Measurements from ENCODE around the gene LAG3. TPM values are rescaled to one million over a fixed set of nuclear protein-coding genes. Genes with fewer than 3 reads are reported as not detected.

LAG3 gene
- total RNA-seq, 2 experiments from 2014 or later = 46.6 to 52.1 TPM

DNA sequence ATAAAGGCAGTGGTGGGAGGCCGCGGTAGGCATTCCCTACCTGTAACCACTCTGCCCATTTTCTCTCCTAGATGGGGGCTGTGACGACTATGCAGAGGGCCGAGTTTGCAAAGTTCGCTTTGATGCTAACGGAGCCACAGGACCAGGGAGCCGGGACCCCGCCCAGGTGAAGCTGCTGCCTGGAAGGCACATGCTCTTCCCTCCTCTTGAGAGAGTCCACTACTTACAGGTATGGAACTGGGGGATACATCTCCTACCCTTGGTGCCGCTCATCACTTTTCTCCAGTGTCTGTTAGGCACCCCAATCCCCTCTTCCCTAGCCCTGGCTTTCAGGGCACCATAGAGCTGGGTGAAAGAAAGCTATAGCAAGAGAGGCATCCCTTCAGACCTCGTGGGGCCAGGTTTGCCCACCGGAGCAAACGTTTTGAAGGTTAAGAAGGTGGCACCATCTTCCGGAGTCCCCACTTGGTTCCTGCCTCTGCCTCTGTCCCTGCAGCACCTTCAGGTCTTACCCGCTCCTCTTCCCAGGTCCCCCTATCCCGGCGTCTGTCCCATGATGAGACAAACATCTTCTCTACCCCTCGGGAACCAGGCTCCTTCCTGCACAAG is 53.9 kb downstream of the LAG3 start:
- H3K27ac Mint-ChIP-seq = no peak overlapping the region
- DNase-seq (peak; percentile 30), ATAC-seq (ENCODE audit: low read depth) (no peak)
- no peaks in the 10 kb centered on the region for H3K9me3 Mint-ChIP-seq
- H3K27me3 Mint-ChIP-seq = peaks cover 73% of the 10 kb centered on the region
- H3K4me1 Mint-ChIP-seq = peaks cover 20% of the 10 kb centered on the region
- H3K36me3 Mint-ChIP-seq = no peaks in the 10 kb centered on the region
- H3K4me3 Mint-ChIP-seq = no peak overlapping the region
- POLR2A ChIA-PET = interaction anchor here (1.4 kb wide), 1 partner anchor 73 kb away, joined by 5 read pairs; the partner anchor contains the start of gene MLF2

- Mint-ChIP-seq H3K4me1 (peaks cover 17% of the 10 kb centered on the region), H3K27me3 (peaks cover 73% of the 10 kb centered on the region), H3K27ac (no peak overlapping the region), H3K4me3 (peak overlapping the region; percentile 58), H3K9me3 (no peaks in the 10 kb centered on the region), H3K36me3 (no peaks in the 10 kb centered on the region)
- POLR2A ChIA-PET = interaction anchor here (1.4 kb wide), 1 partner anchor 74 kb away, joined by 5 read pairs; the partner anchor contains the start of gene MLF2
- ATAC-seq (ENCODE audit: low read depth) (no peak), DNase-seq (peak; percentile 32)
These were observed 54.6 kb downstream of the LAG3 start for GRCh38 chr12:6826734-6827436.

DNA sequence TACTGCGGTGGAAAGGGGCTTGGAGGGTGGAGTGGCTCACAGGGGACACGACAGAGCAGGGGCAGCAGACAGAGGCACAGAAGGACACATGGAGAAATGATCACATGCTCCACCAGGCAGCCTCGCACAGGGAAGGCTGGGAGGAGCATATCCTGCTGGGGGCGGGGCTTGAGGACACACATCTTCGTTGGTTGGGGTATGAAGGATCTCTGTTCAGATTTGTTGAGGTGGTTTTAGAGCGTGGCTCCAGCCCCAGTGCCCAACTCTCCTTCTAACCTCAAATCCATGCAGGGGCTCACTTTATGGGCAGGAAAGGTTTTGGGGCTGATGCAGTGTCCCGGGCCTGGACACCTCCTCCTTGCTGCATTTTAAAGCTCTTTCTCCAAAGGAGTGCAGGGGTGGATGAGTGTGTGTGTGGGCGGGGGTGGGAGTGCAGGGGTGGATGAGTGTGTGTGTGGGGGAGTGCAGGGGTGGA is 55.2 kb downstream of the LAG3 start:
- Mint-ChIP-seq H3K9me3 (no peaks in the 10 kb centered on the region), H3K27ac (no peak overlapping the region), H3K4me1 (peaks cover 15% of the 10 kb centered on the region), H3K36me3 (no peaks in the 10 kb centered on the region), H3K27me3 (peaks cover 71% of the 10 kb centered on the region), H3K4me3 (peak overlapping the region; percentile 58)
- DNase-seq = peak; percentile 54
- no peak for ATAC-seq (ENCODE audit: low read depth)
- POLR2A ChIA-PET = interaction anchor here (1.7 kb wide), 1 partner anchor 24 kb away, joined by 5 read pairs; the partner anchor contains the start of gene CDCA3

Other genes with a start within 250 kb of the LAG3 start
- 1,000 to 10,000 TPM; 4,618 to 4,824 TPM for gene GAPDH, start 238.0 kb upstream of the LAG3 start, total RNA-seq
- 10 to 100 TPM; 35.8 to 37.5 TPM for gene IFFO1, start 216.5 kb upstream of the LAG3 start, total RNA-seq
- gene NOP2, start 204.2 kb upstream of the LAG3 start, total RNA-seq = 10 to 100 TPM; 76.1 to 78.6 TPM
- gene CHD4, start 165.1 kb upstream of the LAG3 start, total RNA-seq = 100 to 1,000 TPM; 273 to 277 TPM
- 10 to 100 TPM; 19.4 to 20.9 TPM for gene LPAR5, start 136.6 kb upstream of the LAG3 start, total RNA-seq
- gene ACRBP, start 125.1 kb upstream of the LAG3 start, total RNA-seq = 1 to 10 TPM; 8.0 to 8.8 TPM
- 10 to 100 TPM; 46.9 to 49.3 TPM for gene ING4, start 109.4 kb upstream of the LAG3 start, total RNA-seq
- gene ZNF384, start 83.1 kb upstream of the LAG3 start, total RNA-seq = 10 to 100 TPM; 79.5 to 88.2 TPM
- gene PIANP, start 71.7 kb upstream of the LAG3 start, total RNA-seq = 1 to 10 TPM in 1 of 2 experiments, under 1 TPM in 1; 0.75 to 1.1 TPM
- gene COPS7A, start 48.5 kb upstream of the LAG3 start, total RNA-seq = 10 to 100 TPM; 29.8 to 35.6 TPM
- 100 to 1,000 TPM; 108 to 118 TPM for gene MLF2, start 19.4 kb upstream of the LAG3 start, total RNA-seq
- gene PTMS, start 6.2 kb upstream of the LAG3 start, total RNA-seq = 10 to 100 TPM; 36.2 to 43.5 TPM
- gene CD4, start 17.0 kb downstream of the LAG3 start, total RNA-seq = 1 to 10 TPM; 2.6 to 3.0 TPM
- under 1 TPM; 0.30 to 0.51 TPM for gene GPR162, start 49.3 kb downstream of the LAG3 start, total RNA-seq
- gene P3H3, start 55.9 kb downstream of the LAG3 start, total RNA-seq = 1 to 10 TPM; 6.3 to 7.0 TPM
- gene GNB3, start 68.4 kb downstream of the LAG3 start, total RNA-seq = 1 to 10 TPM; 2.6 to 3.1 TPM
- 10 to 100 TPM; 76.7 to 85.2 TPM for gene CDCA3, start 78.8 kb downstream of the LAG3 start, total RNA-seq
- gene USP5, start 79.6 kb downstream of the LAG3 start, total RNA-seq = 10 to 100 TPM; 84.8 to 95.4 TPM
- 1,000 to 10,000 TPM; 1,129 to 1,200 TPM for gene TPI1, start 95.0 kb downstream of the LAG3 start, total RNA-seq
- gene SPSB2, start 100.8 kb downstream of the LAG3 start, total RNA-seq = 10 to 100 TPM; 16.4 to 17.0 TPM
- gene LRRC23, start 132.3 kb downstream of the LAG3 start, total RNA-seq = 1 to 10 TPM; 8.1 to 8.3 TPM
- gene ENO2, start 142.1 kb downstream of the LAG3 start, total RNA-seq = 100 to 1,000 TPM; 231 to 242 TPM
- gene ATN1, start 155.4 kb downstream of the LAG3 start, total RNA-seq = 10 to 100 TPM; 31.0 to 31.3 TPM
- not detected for gene RNU7-1, start 171.3 kb downstream of the LAG3 start, total RNA-seq
- gene C12orf57, start 171.5 kb downstream of the LAG3 start, total RNA-seq = 100 to 1,000 TPM; 210 to 217 TPM
- gene PTPN6, start 178.8 kb downstream of the LAG3 start, total RNA-seq = 100 to 1,000 TPM; 349 to 370 TPM
- gene PHB2, start 198.1 kb downstream of the LAG3 start, total RNA-seq = 100 to 1,000 TPM; 175 to 189 TPM
- gene EMG1, start 198.4 kb downstream of the LAG3 start, total RNA-seq = 10 to 100 TPM; 50.0 to 55.7 TPM
- gene LPCAT3, start 246.0 kb downstream of the LAG3 start, total RNA-seq = 10 to 100 TPM; 30.3 to 33.9 TPM